HL-60 (cell line): Measurements from ENCODE around the gene ANKRD55.
"Not testable (repeated sequence)": the region's sequence is repeated elsewhere in the genome, so short reads cannot be mapped to it uniquely, and the experiment has no call there.

Experiments
- DNase-seq, 2 experiments: peaks; one replicate each; pipeline ENCODE4 v3.0.0-alpha.2; 2010 to 2020; ENCODE audit warnings: low read depth in 1 of 2, low spot score in 1 of 2
- H3K27ac ChIP-seq: fragments of 250-450 bp; sonication (Bioruptor Pico); replicated peaks from 2 replicates; pipeline ENCODE4 v1.5.1; 2020; ENCODE audit warnings: mild to moderate bottlenecking, moderate library complexity
- H3K27me3 ChIP-seq: fragments of 250-450 bp; sonication (Bioruptor Pico); 2 replicates; pipeline ENCODE4 v1.5.1; 2021; ENCODE audit warnings: mild to moderate bottlenecking, moderate library complexity; ENCODE audit not compliant: insufficient read depth, poor library complexity, severe bottlenecking
- H3K4me3 ChIP-seq: replicated peaks from 2 replicates; pipeline ENCODE4 v1.5.1; 2011; ENCODE audit warnings: mild to moderate bottlenecking, control low read depth, low read length; ENCODE audit not compliant: insufficient read depth
- GABPA ChIP-seq: IDR thresholded peaks from 2 replicates; pipeline ENCODE4 v1.6.1; 2012; ENCODE audit warnings: low read depth
- POLR2AphosphoS5 ChIP-seq: IDR thresholded peaks from 2 replicates; pipeline ENCODE4 v1.6.1; 2012; ENCODE audit warnings: low read depth
- SPI1 ChIP-seq: IDR thresholded peaks from 2 replicates; pipeline ENCODE4 v1.6.1; 2012; ENCODE audit warnings: low read depth, mild to moderate bottlenecking, borderline replicate concordance
- TF ChIP-seq, protein P1 (sequence below): IDR thresholded peaks from 2 replicates; pipeline ENCODE4 v1.6.1; 2012; ENCODE audit warnings: low read depth; ENCODE audit not compliant: insufficient replicate concordance
- TF ChIP-seq, protein P2 (sequence below): IDR thresholded peaks from one replicate; pipeline ENCODE4 v1.5.1; 2011; ENCODE audit warnings: low read length, control low read depth, inconsistent platforms; ENCODE audit not compliant: insufficient read depth

The ANKRD55 gene

DNA sequence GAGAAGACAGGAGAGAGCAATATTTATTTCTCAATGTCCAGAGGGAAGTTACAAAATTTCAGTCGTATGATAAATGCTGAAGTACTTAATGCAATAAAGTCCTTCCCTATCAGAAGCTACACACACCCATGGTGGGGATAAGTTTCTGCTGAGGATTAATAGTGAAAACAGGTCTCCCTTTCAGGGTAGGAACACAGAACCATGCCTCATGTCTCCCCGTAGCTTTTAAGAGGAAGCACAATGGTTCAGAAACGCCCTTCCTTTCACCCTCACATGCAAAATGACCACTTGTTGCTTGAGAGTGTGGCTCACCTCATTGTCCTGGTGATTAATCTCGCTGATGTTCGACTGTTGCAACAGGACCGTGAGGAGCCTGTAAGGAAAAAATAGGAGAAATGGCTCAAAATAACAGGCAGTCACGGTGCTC, 73.6 kb downstream of the ANKRD55 start:
- Histone ChIP-seq H3K4me3 (no peak overlapping the region), H3K27me3 (no peaks in the 10 kb centered on the region), H3K27ac (peak overlapping the region; percentile 77)
- DNase-seq, result peak; percentile 41 to 72
- TF ChIP-seq, protein P1, sequence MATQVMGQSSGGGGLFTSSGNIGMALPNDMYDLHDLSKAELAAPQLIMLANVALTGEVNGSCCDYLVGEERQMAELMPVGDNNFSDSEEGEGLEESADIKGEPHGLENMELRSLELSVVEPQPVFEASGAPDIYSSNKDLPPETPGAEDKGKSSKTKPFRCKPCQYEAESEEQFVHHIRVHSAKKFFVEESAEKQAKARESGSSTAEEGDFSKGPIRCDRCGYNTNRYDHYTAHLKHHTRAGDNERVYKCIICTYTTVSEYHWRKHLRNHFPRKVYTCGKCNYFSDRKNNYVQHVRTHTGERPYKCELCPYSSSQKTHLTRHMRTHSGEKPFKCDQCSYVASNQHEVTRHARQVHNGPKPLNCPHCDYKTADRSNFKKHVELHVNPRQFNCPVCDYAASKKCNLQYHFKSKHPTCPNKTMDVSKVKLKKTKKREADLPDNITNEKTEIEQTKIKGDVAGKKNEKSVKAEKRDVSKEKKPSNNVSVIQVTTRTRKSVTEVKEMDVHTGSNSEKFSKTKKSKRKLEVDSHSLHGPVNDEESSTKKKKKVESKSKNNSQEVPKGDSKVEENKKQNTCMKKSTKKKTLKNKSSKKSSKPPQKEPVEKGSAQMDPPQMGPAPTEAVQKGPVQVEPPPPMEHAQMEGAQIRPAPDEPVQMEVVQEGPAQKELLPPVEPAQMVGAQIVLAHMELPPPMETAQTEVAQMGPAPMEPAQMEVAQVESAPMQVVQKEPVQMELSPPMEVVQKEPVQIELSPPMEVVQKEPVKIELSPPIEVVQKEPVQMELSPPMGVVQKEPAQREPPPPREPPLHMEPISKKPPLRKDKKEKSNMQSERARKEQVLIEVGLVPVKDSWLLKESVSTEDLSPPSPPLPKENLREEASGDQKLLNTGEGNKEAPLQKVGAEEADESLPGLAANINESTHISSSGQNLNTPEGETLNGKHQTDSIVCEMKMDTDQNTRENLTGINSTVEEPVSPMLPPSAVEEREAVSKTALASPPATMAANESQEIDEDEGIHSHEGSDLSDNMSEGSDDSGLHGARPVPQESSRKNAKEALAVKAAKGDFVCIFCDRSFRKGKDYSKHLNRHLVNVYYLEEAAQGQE, result no peak
- TF ChIP-seq, protein P2, sequence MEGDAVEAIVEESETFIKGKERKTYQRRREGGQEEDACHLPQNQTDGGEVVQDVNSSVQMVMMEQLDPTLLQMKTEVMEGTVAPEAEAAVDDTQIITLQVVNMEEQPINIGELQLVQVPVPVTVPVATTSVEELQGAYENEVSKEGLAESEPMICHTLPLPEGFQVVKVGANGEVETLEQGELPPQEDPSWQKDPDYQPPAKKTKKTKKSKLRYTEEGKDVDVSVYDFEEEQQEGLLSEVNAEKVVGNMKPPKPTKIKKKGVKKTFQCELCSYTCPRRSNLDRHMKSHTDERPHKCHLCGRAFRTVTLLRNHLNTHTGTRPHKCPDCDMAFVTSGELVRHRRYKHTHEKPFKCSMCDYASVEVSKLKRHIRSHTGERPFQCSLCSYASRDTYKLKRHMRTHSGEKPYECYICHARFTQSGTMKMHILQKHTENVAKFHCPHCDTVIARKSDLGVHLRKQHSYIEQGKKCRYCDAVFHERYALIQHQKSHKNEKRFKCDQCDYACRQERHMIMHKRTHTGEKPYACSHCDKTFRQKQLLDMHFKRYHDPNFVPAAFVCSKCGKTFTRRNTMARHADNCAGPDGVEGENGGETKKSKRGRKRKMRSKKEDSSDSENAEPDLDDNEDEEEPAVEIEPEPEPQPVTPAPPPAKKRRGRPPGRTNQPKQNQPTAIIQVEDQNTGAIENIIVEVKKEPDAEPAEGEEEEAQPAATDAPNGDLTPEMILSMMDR, result no peak
- TF ChIP-seq GABPA (no peak), POLR2AphosphoS5 (no peak), SPI1 (no peak)

DNA sequence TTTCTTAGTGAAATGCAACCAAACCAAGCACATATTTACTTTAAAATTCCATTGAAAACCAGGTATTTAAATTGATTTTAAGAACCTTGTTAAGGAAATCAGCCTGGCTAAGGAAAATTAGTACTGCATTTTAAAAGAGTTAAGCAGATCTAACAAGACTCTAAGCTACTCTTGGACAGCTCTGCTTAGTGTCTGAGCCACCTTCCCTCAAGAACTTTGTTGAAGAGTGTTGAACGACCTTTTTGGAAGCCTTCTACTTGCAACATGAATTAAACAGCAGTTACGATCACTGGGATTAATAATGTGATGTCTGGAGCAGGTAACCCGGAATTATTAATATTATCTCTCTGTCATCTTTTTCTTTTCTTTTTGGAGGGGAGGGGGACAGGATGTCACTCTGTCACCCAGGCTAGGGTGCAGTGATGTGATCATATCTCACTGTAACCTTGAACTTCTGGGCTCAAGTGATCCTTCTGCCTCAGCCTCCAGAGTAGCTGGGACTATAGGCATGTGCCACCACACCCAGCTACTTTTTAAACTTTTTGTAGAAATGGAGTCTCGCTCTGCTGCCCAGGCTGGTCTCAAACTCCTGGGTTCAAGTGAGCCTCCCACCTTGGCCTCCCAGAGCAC, 74.7 kb downstream of the ANKRD55 start:
- DNase-seq, result no peak
- TF ChIP-seq, protein P1, result no peak
- no peak for TF ChIP-seq SPI1
- TF ChIP-seq POLR2AphosphoS5, result no peak
- TF ChIP-seq GABPA, result no peak
- TF ChIP-seq, protein P2, result no peak
- H3K27ac ChIP-seq, result peak overlapping the region; percentile 77
- H3K27me3 ChIP-seq, result no peaks in the 10 kb centered on the region
- H3K4me3 ChIP-seq, result no peak overlapping the region

DNA sequence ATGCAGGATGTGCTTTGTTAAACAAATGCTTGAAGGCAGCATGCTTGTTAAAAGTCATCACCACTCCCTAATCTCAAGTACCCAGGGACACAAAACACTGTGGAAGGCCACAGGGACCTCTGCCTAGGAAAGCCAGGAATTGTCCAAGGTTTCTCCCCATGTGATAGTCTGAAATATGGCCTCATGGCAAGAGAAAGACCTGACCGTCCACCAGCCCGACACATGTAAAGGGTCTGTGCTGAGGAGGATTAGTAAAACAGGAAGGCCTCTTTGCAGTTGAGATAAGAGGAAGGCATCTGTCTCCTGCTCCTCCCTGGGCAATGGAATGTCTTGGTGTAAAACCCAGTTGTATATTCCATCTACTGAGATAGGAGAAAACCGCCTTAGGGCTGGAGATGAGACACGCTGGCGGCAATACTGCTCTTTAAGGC, 75.9 kb downstream of the ANKRD55 start:
- not testable (repeated sequence) for H3K4me3 ChIP-seq, DNase-seq, H3K27me3 ChIP-seq
- peak; percentile 48 for TF ChIP-seq SPI1
- peak overlapping the region; percentile 77 for H3K27ac ChIP-seq

DNA sequence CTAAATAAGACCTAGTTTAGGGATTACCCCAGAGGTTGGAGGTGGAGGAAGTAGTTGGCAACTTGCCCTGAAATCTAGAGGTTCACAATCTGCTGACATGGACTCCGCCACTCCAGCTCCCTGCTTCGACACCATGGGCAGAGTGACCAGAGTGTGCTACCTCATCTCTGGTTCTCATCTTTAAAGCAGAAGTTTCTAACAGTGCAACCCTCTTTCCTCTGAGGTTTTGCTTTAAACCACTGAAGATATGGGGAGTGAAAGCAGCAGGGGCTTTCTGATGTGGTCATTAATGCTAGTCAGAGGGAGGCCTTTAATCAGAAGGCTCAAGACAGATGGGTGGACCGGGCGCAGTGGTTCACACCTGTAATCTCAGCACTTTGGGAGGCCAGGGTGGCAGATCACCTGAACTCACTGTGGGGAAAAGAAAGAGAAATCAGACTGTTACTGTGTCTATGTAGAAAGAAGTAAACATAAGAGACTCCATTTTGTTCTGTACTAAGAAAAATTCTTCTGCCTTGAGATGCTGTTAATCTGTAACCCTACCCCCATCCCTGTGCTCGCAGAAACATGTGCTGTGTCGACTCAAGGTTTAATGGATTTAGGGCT, 76.4 kb downstream of the ANKRD55 start:
- not testable (repeated sequence) for H3K27me3 ChIP-seq
- peak overlapping the region; percentile 77 for H3K27ac ChIP-seq
- peak in 1 of 2 experiments; percentile 56 for DNase-seq

More for the DNA sequence above, 76.4 kb downstream of the ANKRD55 start:
- not testable (repeated sequence) for H3K4me3 ChIP-seq
